RWPE2 (cell line): ENCODE data around the gene SH3PXD2B.

Source experiments
- ATAC-seq: fragments of 200-7000 bp; cut with Tn5 transposase; 3 replicates; pipeline ENCODE4 v1.9.1; 2021; ENCODE audit warnings: low read depth
- DNase-seq: peaks from one replicate; pipeline ENCODE4 v3.0.0-alpha.2; 2020; ENCODE audit warnings: low spot score
- H3K27ac ChIP-seq: fragments of 450-650 bp; 2 replicates; pipeline ENCODE4 v1.5.1; 2017; ENCODE audit warnings: mild to moderate bottlenecking; ENCODE audit not compliant: poor library complexity, severe bottlenecking
- H3K27me3 ChIP-seq: fragments of 250-450 bp; sonication (Bioruptor Pico); 2 replicates; pipeline ENCODE4 v1.5.1; 2021; ENCODE audit warnings: mild to moderate bottlenecking, moderate library complexity; ENCODE audit not compliant: insufficient read depth, poor library complexity, severe bottlenecking
- H3K36me3 ChIP-seq: fragments of 250-450 bp; sonication (Bioruptor Pico); 2 replicates; pipeline ENCODE4 v1.5.1; 2020; ENCODE audit warnings: low read depth, mild to moderate bottlenecking, moderate library complexity
- H3K4me1 ChIP-seq: fragments of 250-450 bp; sonication (Bioruptor Pico); 2 replicates; pipeline ENCODE4 v1.5.1; 2021; ENCODE audit warnings: mild to moderate bottlenecking, moderate library complexity; ENCODE audit not compliant: insufficient read depth, poor library complexity, severe bottlenecking
- H3K4me3 ChIP-seq: fragments of 250-450 bp; sonication (Bioruptor Pico); 2 replicates; pipeline ENCODE4 v1.5.1; 2021; ENCODE audit warnings: mild to moderate bottlenecking, moderate library complexity; ENCODE audit not compliant: severe bottlenecking
- H3K9me3 ChIP-seq: fragments of 250-450 bp; sonication (Bioruptor Pico); 2 replicates; pipeline ENCODE4 v1.5.1; 2021; ENCODE audit warnings: mild to moderate bottlenecking, moderate library complexity; ENCODE audit not compliant: severe bottlenecking
- TF ChIP-seq, protein P1 (sequence below): fragments of 450-650 bp; IDR thresholded peaks from one replicate; pipeline ENCODE4 v1.5.1; 2017; ENCODE audit warnings: mild to moderate bottlenecking, moderate library complexity; ENCODE audit not compliant: poor library complexity, severe bottlenecking

The SH3PXD2B gene

GRCh38 chr5:172380301-172380986, 73.9 kb downstream of the SH3PXD2B start:
- H3K27ac ChIP-seq, result no peak overlapping the region
- peaks cover 18% of the 10 kb centered on the region for H3K4me1 ChIP-seq
- H3K4me3 ChIP-seq, result no peak overlapping the region
- H3K9me3 ChIP-seq, result no peaks in the 10 kb centered on the region
- H3K36me3 ChIP-seq, result peaks cover 52% of the 10 kb centered on the region
- DNase-seq (no peak), ATAC-seq (no peak)
- TF ChIP-seq, protein P1, sequence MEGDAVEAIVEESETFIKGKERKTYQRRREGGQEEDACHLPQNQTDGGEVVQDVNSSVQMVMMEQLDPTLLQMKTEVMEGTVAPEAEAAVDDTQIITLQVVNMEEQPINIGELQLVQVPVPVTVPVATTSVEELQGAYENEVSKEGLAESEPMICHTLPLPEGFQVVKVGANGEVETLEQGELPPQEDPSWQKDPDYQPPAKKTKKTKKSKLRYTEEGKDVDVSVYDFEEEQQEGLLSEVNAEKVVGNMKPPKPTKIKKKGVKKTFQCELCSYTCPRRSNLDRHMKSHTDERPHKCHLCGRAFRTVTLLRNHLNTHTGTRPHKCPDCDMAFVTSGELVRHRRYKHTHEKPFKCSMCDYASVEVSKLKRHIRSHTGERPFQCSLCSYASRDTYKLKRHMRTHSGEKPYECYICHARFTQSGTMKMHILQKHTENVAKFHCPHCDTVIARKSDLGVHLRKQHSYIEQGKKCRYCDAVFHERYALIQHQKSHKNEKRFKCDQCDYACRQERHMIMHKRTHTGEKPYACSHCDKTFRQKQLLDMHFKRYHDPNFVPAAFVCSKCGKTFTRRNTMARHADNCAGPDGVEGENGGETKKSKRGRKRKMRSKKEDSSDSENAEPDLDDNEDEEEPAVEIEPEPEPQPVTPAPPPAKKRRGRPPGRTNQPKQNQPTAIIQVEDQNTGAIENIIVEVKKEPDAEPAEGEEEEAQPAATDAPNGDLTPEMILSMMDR, result no peak
- H3K27me3 ChIP-seq, result no peaks in the 10 kb centered on the region

DNA sequence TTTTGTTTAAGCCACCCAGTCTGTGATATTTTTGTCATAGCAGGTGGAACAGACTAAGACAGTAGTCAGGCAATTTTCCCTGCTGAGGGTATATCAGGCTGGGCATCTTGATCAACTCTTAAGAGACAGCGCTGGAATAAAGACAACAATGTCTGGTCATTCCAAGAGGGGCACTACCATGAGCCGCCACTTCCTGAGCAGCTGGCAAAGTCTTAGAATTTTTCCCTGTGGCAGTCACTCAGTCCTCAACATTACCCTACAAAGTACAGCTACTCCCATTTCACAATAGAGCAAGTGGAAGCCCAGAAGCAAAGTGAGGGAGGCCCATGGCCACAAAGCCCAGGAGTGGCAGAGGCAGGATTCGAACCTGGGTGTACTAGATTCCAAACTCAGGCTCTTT, 74.8 kb downstream of the SH3PXD2B start:
- DNase-seq, result no peak
- peaks cover 59% of the 10 kb centered on the region for H3K36me3 ChIP-seq
- H3K27ac ChIP-seq, result no peak overlapping the region
- ATAC-seq, result no peak
- H3K9me3 ChIP-seq, result no peaks in the 10 kb centered on the region
- H3K27me3 ChIP-seq, result no peaks in the 10 kb centered on the region
- TF ChIP-seq, protein P1, result no peak
- H3K4me1 ChIP-seq, result peaks cover 21% of the 10 kb centered on the region
- H3K4me3 ChIP-seq, result no peak overlapping the region

- DNase-seq, result no peak
- no peak for ATAC-seq
- H3K4me3 ChIP-seq, result no peak overlapping the region
- TF ChIP-seq, protein P1, result no peak
- peaks cover 19% of the 10 kb centered on the region for H3K4me1 ChIP-seq
- no peaks in the 10 kb centered on the region for H3K9me3 ChIP-seq
- H3K36me3 ChIP-seq, result peaks cover 58% of the 10 kb centered on the region
- no peaks in the 10 kb centered on the region for H3K27me3 ChIP-seq
- no peak overlapping the region for H3K27ac ChIP-seq
Measured at GRCh38 chr5:172377856-172378255, 76.5 kb downstream of the SH3PXD2B start.

GRCh38 chr5:172377438-172377837, 76.9 kb downstream of the SH3PXD2B start:
- H3K4me3 ChIP-seq, result no peak overlapping the region
- ATAC-seq (no peak), DNase-seq (no peak)
- peaks cover 61% of the 10 kb centered on the region for H3K36me3 ChIP-seq
- peaks cover 15% of the 10 kb centered on the region for H3K4me1 ChIP-seq
- H3K27ac ChIP-seq, result no peak overlapping the region
- no peaks in the 10 kb centered on the region for H3K27me3 ChIP-seq
- no peaks in the 10 kb centered on the region for H3K9me3 ChIP-seq
- TF ChIP-seq, protein P1, result no peak

GRCh38 chr5:172374783-172375182, 79.5 kb downstream of the SH3PXD2B start:
- peaks cover 6% of the 10 kb centered on the region for H3K9me3 ChIP-seq
- TF ChIP-seq, protein P1, result no peak
- H3K4me1 ChIP-seq, result peaks cover 14% of the 10 kb centered on the region
- H3K36me3 ChIP-seq, result peaks cover 47% of the 10 kb centered on the region
- H3K4me3 ChIP-seq, result no peak overlapping the region
- no peak for DNase-seq
- H3K27me3 ChIP-seq, result no peaks in the 10 kb centered on the region
- ATAC-seq, result no peak
- H3K27ac ChIP-seq, result no peak overlapping the region
